NK-92 treated with Interleukin-12 subunit alpha and Interleukin-12 subunit beta, amount 100 ng/mL, for 24 hours (cell line): Measurements from ENCODE around the gene ERICH3.
"Not testable (repeated sequence)": the region's sequence is repeated elsewhere in the genome, so short reads cannot be mapped to it uniquely, and the experiment has no call there.

Experiments used
- DNase-seq: peaks from one replicate; lab custom pipeline; 2025; lab: John Stamatoyannopoulos, UW

Gene ERICH3

DNA sequence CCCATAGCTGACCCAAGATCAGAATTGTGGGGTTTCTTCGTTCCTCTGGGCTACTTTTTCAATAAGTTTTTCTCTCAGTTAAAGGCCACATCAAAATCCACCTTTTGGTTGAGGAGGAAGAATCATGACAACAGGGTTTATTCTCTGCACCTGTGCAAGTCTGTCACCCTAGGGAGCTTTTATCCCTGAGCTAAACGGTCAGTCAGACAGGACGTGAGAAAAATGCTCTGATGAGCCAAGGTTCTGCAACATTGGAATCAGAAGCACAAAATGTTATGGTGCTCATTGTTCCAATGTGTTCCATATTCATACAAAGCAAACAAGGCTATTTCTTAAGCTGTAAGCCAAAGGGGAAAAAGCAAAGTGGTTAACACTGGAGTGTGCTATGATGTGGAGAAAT is 7.4 kb upstream of the ERICH3 start:
- no peak for DNase-seq

DNA sequence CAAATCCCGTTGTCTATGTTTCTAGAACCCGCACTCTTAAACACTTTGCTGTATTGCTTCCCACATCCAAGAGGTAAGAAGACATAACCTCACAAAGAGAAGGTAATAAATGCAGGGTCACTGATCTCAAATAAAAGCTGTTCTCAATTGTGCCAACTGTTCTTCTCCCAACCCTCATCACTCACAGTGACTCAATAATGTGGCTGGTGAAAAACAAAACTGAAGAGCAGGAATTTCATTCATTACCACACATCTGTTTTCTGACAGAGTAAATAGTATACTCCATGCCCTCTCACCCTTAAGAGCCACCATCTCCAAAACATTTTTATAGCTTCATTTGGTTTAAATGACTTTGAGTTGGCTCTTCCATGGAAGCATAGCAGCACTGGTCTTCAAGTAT is 6.2 kb upstream of the ERICH3 start:
- DNase-seq, result no peak

DNA sequence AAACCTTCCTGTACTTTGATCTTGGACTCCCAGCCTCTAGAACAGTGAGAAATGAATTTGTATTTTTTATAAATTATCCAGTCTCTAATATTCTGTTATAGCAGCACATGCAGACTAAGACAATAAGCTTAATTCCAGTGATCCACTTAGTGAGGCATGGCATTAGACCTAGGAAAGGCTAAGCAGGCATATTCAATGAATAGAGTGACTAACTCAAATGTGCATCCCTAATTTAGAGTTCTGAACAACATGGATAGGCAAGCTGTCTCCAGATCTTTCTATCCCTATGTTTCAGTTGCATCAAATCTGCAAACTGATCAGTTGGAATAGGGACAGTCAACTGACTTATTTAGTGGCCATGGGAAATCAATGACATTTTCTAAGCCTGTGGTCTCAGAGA is 4.3 kb upstream of the ERICH3 start:
- DNase-seq, result no peak

DNA sequence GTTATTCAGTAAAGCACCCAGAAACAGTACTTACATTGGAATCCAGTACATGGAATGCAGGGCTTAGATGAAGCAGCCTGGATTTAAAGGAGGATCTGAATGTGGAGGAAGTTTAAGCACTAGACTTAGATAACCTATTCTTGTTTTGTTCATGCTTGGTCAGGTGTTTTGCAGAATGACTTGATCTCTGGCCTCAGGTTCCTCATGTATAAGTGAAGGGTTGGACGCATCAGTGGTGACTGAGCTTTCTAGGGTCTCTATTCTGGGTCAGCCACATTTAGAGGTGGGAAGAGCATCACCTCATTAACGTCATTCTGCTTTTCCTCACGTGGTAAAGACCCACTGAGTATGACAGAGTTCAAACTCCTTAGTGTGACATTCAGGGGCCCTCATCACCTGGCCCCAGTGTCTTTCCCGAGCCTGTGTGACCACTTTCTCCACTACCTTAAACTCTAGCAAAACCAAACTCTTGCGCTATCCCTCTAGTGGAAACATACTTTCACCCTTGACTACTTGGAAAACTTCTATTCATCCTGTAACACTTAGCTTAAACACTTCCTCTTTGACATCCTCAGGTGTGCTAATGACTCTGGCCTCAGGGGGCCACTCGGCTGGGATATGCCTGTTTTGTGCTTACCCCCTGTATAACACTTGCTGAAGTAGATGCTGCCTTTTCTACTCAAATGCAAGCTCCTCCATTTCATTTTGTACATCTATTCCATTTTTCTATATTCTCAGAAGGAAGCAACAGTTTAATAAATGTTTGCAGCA is 871 bp upstream of the ERICH3 start:
- DNase-seq, result no peak

DNA sequence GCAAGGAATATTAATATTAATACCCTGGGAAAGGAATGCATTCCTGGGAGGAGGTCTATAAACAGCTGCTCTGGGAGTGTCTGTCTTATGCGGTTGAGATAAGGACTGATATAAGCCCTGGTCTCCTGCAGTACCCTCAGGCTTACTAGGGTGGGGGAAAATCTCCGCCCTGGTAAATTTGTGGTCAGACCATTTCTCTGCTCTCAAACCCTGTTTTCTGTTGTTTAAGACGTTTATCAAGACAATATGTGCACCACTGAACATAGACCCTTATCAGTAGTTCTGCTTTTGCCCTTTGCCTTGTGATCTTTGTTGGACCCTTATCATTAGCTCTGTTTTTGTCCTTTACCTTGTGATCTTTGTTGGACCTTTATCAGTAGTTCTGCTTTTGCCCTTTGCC is 2.7 kb downstream of the ERICH3 start:
- DNase-seq, result not testable (repeated sequence)

DNA sequence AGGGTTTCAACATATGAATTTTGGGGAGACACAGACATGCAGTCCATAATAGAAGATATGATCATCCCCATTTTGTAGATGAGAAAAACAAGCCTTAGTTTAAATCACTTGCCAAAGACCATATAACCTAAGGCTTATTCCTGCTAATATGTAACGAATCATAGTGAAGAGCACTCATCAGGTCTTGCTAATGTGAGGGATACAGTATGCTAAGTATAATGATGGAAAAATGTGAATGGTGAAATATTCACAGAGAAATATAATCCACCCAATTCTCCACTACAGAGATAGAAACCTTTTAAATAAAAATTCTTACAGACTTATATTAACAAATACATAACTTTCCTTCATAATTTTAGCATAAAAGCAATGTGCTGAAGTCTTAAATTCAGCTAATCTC is 18.9 kb downstream of the ERICH3 start:
- no peak for DNase-seq

DNA sequence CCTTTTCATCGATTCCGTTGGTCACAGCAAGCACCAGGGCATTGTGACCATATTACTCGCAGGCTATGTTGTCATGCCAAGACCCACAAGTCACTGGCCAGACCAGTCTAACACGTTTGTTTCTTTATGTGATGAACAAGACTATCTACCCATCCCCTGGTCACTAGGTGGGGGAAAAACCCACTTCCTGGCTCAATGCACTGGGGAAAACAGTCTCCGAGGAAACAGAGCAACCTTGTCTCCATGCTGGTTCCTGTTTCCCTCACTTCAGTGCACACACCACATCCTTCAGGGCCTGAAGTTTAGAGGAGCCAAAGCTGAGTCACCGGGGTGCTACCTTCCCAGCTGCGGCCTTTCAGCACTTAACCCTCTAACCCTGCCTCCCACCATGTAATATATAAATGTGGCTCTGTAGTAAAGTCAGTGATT is 20.9 kb downstream of the ERICH3 start:
- DNase-seq, result no peak

DNA sequence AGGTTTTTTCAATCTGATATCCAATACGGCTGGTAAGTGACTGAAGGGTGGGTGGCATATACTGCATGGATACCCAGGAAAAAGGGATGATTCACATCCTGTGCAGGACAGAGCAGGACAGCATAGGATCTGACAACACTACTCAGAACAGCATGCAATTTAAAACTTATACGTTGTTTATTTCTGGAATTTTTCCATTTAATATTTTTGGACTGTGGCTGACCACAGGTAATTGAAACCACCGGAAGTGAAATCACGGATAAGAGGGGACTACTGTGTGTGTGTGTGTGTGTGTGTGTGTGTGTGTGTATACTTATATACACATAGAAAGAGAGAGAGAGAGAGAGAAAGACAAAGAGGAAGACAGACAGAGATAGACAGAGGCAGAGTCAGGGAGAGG is 23.0 kb downstream of the ERICH3 start:
- DNase-seq, result no peak

DNA sequence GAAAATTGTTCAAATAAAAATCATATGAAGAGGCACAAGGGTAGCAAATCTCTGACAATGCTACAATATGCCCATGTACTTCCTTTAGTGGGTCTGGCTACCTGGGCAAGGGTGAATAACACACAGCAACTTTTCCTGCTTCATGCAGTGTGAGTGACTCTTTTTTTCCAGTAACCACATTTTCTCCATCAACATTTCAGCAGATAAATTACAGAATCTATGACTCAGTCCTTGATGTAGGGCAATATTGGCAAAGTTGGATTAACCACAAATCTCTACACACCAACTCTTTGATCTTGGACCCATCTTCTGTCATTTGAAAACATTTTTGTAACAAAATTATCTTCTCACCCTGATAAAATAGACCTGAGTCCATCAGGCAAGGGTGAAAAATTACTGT is 31.7 kb downstream of the ERICH3 start:
- no peak for DNase-seq

DNA sequence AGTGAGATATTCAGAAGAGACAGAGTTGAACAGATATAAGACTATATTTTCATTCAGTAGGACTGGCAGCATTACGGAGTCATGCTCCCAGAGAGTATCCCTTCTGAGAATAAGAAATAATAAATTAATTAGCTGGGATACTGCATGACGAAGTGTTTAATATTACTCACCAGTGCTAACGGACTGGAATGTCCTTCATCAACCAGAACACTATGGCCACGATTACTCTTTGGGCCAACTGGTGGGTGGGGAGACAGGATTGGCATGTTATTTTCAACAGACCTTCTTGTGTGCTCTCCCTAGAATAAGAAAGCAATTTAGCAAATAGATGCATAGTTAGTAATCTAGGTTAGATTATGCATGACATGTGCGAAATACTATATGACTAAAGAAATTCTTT is 32.4 kb downstream of the ERICH3 start:
- no peak for DNase-seq

DNA sequence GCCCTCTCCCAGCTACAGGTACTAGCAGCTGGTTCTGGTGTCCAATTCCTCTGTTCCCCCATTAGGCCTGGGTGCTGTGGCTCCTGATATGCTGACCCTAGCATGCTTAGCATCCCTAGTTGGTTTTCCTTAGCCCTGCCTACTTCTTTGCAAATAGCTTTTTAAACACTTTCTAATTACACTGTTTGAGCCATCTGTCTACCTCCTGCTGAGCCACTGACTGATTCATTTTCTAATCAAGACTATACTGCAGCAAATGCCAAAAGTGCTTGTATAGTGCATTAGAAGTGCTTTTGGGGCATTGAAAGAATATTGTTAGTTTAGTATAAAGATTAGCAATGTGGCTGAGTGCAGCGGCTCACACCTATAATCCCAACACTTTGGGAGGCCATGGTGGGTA is 36.3 kb downstream of the ERICH3 start:
- no peak for DNase-seq

DNA sequence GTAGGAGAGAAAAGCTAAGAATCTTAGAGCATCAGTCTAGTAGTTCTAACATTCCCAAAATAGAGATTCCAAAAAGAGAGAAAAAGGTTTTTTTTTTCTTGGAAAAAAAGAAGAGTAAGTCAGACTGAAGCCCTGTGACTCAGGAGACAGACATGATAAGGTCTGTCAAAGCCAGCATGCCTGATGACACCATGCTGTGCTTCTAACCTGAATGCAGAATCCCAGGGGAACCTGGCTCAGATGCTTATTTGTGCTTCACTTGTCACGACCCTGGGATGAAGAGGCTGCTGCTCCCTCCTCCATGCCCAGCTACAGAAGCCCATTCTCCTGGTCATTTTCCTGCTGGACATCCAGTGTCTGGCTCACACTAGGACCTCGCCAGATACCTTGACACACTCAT is 44.3 kb downstream of the ERICH3 start:
- DNase-seq, result no peak

DNA sequence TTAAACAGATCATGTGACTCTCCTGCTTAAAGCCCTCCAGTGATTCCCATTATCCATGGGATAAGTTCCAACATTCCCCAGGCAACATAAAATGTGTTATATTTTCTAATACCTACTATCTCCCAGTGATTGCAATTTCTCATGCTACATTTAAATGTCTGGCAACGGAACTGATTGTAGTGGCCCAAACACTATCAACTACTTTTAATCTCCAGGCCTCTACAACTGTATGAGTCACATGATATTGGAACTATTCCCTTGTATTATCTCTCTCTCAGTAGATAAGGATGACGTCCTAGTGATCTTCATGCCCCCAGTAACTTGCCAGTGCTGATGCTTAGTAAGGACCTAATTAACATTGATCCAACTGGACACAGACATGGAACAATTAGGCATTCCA is 49.9 kb downstream of the ERICH3 start:
- DNase-seq, result no peak

DNA sequence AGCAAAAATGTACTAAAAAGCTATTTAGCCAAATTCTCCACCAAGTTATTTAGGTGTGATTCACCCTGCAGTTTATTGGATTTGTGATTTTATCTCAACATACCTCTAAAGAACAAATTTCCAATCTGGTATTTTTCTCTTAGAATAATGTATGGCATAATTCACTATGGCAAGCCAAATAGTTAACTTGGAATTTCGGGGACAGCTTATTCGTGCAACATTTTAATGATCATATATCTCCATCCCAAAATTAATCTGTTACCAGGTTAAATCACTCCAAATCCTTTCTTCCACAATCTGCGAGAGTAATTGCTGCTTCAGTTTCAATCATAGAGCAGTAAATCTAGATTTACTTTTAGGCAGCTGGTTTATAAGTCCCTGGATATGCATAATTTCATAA is 53.4 kb downstream of the ERICH3 start:
- no peak for DNase-seq

DNA sequence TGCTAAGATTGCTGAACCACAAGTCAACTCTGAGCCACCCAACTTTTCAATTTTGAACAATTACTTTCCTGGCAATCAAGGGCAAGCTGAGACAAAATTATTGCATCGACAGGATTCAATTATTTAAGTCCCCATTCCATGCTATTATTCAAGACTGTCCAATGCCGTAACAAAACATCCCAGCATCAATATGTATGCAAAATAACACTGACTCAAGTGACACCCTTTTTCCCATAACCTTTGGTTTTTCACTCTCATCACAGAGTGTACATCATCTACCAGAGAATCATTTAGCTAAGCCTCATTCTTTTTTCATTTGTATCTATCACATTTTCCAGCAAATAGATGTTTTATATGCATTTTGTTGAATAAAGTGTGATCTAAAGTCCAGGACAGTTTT is 54.6 kb downstream of the ERICH3 start:
- no peak for DNase-seq

DNA sequence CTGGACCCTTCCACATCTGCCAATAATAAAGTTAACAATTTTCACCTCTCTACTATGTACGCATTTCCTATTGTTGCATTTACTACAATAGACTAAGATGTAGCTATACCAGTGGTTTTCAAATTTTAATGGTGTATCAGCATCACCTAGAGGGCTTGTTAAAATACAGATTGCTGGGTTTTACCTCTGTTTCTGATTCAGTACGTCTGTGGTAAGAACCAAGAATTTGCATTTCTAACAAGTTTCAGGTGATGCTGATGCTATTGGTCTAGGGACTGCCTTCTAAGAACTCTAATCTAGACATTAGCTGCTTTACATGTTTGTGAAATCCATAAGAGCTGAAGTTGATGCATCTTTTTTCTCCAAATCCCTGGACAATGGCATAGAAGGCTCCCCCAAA is 59.7 kb downstream of the ERICH3 start:
- no peak for DNase-seq

DNA sequence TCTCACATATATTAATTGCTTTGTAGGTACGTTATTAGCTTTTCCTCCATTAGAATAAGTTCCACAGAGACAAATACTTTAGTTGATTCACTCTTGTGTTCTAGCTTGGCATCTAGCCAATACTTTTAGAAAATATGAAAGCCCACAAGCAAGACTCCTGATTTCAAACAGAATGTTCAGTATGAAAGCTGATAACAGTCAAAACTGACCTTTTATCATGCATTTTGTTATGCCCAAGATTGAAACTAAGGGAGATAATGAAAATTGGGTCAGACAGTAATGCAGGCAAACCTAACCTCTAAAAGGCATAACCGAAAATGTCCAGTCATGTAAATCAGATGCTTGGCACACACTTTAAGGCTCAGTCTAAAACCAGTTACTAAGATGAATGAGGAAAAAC is 61.7 kb downstream of the ERICH3 start:
- no peak for DNase-seq

DNA sequence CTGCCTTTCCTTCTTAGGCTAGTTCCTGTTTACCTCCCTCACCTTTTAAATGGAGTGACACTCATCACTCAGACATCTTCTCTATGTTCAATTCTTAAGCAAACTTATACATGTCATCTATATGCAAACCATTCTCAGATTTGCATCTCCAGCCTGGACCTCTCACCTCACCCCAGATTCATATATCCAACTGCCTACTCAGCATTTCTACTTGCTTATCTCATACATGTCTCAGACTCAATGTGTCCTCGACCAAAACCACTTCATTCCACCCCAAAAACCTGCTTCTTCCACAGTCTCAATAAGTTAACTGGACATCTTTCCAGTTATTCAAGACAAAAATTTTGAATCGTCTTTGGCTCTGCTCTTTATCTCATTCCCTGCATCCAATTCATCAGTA is 62.6 kb downstream of the ERICH3 start:
- DNase-seq, result no peak

DNA sequence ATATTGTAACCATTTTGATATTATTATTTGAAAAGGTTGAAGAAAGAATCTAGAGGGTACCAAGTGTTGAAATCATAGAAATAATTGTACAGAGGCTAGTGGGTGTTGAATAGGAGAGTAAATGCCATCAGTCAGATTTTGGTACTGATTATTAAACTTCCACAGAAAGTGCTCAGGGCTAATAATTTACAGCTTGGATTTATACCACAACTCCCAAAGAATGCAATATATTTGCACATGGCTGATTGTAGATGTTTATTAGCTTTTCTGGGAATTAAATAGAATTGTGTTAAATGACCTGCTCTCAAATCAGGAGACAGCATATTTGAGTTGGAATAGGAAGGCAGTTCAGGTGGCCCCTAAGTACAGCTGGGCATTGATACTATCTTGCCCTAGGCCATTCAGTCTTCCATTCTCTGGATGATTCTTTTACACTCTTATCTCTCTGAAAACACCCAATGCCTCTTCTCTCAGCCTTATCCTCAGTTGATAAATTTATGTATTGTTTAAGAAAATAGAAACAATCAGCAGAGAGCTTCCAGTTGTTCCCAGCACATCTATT is 63.7 kb downstream of the ERICH3 start:
- DNase-seq, result no peak

DNA sequence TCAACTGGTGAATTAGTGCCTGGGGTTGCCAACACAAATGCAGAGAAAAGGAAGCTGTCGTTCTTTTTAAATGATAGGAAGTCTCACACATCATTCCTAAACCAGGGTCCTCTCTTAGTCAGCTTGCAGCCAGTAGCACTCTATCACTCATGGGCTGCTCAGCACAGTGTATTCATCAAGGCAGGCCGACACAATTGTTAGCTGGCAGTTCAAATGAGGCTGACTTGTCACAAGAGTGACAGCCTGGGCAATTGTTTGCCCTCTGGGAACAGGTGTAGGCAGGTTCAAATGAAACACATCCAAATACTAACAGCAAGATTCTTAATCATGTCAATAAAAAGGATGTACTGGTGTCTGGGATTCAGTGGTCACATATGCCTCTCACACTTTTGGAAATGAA is 76.9 kb downstream of the ERICH3 start:
- DNase-seq, result no peak

DNA sequence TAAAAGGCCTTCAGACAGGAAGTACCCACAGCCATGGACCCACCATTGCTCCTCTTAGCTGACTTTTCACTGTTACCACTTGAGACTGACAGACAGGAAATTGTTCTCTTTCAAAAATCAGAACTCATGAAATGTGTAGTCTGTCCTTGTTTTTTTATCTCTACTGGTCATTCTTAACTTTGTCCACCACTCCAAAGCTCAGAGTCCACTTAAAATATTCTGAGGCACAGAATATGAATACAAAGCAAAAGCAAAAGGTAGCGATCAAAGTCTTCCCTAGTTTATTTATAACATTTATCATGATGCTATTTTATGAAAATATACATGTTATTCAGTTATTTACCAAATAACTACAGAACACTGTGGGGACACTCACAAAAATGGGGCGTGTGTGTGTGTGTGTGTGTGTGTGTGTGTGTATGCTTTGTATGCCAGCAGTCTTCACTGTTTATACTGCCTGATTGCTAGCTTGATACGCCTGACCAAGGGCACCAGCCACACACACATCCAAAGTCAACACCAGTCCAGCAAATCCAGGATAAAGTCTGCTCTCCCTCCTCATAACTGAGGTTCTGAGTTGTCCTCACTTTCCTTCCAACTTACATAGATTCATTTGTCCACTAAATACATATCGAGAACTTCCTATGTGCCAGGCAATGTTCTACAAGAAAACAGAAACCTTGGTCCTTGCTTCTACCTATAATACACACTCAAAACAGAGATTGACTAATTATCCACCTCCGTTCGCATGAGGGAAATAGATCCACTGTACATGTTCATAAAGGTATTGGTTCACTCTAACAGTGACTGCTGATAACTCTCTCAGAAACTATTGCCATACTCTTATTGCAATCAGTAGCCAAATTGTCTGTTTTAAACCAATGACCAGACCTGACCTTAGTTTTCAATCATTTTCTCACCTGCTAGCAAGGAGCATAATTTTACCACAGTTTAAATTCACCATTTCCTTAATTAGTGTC is 79.4 kb downstream of the ERICH3 start:
- DNase-seq, result no peak

DNA sequence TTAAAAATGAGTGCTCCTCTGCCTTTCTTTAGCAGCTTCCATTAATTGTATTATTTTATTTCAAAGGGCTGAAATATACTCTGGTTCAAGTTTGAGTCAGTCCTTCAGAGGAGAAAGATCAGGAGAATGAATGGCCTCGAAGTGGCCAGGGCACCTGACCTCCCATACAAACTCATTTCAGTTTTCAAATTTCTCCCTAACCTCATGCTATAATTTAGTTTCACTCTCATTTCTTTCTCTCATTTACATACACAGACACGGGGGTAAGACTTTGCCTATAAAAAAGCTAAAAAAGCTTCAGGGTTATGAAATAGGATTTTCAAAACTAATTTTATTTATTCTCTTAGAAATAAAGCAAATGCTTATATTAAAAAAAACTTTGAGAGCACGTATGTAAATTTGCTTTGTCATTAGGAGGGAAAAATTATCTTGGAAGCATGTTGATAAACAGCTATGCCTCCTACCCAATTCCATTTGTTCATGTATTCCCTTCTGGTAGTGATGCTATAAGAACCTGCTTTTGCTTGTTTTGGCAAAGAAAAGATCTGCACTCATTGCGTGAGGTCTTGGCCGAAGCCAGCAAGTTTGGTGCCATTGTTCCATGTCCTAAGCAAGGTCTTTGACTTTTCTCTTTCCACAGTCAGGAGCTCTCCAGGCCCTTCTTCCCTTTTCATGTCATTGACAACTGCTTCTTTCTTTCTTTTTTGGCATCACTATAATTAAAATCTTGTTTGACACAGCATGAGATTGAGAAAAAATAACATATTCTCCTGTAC is 80.8 kb downstream of the ERICH3 start:
- no peak for DNase-seq
